ENCODE data around the gene SLC43A3.
"Not testable (repeated sequence)": the region's sequence is repeated elsewhere in the genome, so short reads cannot be mapped to it uniquely, and the experiment has no call there.

The SLC43A3 gene

GRCh38 chr11:57403003-57403801, 23.7 kb downstream of the SLC43A3 start:
- H3K4me3 ChIP-seq (ENCODE audit: low read depth, low read length); H3K27me3 ChIP-seq (ENCODE audit: control insufficient read depth, insufficient read depth, low read length); H3K27ac ChIP-seq (ENCODE audit: low read depth, low read length); H3K4me1 ChIP-seq (ENCODE audit: control insufficient read depth, insufficient read depth, low read length); H3K9me3 ChIP-seq (ENCODE audit: control insufficient read depth, insufficient read depth, low read length); H3K9ac ChIP-seq (ENCODE audit: low read depth, low read length): not testable (repeated sequence)
- peaks cover 14% of the 10 kb centered on the region for H3K36me3 ChIP-seq (ENCODE audit: control insufficient read depth, insufficient read depth, low read length)

- Histone ChIP-seq H3K27ac (ENCODE audit: low read depth, low read length) (no peak overlapping the region), H3K27me3 (ENCODE audit: control insufficient read depth, insufficient read depth, low read length) (no peaks in the 10 kb centered on the region), H3K36me3 (ENCODE audit: control insufficient read depth, insufficient read depth, low read length) (peaks cover 6% of the 10 kb centered on the region), H3K4me3 (ENCODE audit: low read depth, low read length) (no peak overlapping the region), H3K9ac (ENCODE audit: low read depth, low read length) (no peak overlapping the region), H3K9me3 (ENCODE audit: control insufficient read depth, insufficient read depth, low read length) (no peaks in the 10 kb centered on the region), H3K4me1 (ENCODE audit: control insufficient read depth, insufficient read depth, low read length) (no peaks in the 10 kb centered on the region)
Observed at GRCh38 chr11:57402188-57403002, 24.5 kb downstream of the SLC43A3 start.

DNA sequence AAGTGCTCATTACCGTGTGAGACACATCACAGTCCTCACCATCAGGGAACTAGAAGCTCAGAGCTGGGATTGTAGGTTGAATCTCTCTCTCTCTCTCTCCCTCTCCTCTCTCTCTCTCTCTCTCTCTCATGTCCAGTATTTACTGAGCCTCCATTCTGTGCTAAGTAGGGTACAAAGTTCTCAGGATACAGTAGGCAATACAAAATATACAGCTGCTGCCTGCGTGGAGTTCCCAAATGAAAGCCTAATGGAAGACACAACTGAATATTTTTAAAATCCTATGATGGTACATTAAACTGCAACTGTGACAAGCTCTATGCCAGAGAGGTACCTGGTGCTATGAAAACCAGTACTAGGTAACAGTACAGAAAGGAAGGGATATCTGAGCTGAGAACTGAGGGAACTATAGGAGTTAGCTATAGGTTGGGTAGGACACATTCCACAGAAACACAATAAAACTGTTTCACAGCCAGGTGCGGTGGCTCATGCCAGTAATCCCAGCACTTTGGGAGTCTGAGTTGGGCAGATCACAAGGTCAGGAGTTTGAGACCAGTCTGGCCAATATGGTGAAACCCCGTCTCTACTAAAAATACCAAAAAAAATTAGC, 26.8 kb downstream of the SLC43A3 start:
- no peaks in the 10 kb centered on the region for H3K27me3 ChIP-seq (ENCODE audit: control insufficient read depth, insufficient read depth, low read length)
- no peak overlapping the region for H3K27ac ChIP-seq (ENCODE audit: low read depth, low read length)
- no peaks in the 10 kb centered on the region for H3K4me1 ChIP-seq (ENCODE audit: control insufficient read depth, insufficient read depth, low read length)
- no peaks in the 10 kb centered on the region for H3K36me3 ChIP-seq (ENCODE audit: control insufficient read depth, insufficient read depth, low read length)
- no peaks in the 10 kb centered on the region for H3K9me3 ChIP-seq (ENCODE audit: control insufficient read depth, insufficient read depth, low read length)
- no peak overlapping the region for H3K9ac ChIP-seq (ENCODE audit: low read depth, low read length)
- no peak overlapping the region for H3K4me3 ChIP-seq (ENCODE audit: low read depth, low read length)

GRCh38 chr11:57399221-57399620, 27.7 kb downstream of the SLC43A3 start:
- Histone ChIP-seq H3K9me3 (ENCODE audit: control insufficient read depth, insufficient read depth, low read length) (no peaks in the 10 kb centered on the region), H3K27me3 (ENCODE audit: control insufficient read depth, insufficient read depth, low read length) (no peaks in the 10 kb centered on the region), H3K9ac (ENCODE audit: low read depth, low read length) (no peak overlapping the region), H3K36me3 (ENCODE audit: control insufficient read depth, insufficient read depth, low read length) (no peaks in the 10 kb centered on the region), H3K4me1 (ENCODE audit: control insufficient read depth, insufficient read depth, low read length) (no peaks in the 10 kb centered on the region), H3K27ac (ENCODE audit: low read depth, low read length) (no peak overlapping the region), H3K4me3 (ENCODE audit: low read depth, low read length) (no peak overlapping the region)

DNA sequence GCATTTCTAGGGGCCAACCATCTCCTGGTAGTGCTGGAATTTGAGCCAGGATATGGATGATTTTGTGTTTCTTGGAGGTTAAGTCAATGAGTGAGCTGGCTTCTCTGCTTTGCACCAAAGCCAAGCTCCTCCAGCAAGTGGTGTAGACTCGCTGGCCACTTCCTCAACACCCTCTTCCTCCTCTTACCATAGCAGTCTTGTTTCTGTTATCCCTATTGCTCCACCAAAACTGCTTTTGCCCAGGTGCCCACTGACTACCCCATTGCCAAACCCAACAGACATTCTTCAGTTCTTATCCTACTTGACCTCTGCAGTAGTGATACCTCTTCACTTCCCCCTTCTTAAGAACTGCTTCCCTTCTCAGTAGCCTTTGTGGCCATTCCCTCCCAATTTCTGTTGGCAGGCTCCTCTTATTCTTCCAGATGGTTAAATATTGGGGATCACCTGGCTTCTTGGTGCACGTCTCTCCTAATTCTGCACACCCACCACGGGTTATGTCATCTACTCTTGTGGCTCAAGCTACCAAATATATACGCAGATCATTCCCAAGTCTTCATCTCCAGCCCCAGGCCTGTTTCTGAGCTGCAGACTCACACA, 29.4 kb downstream of the SLC43A3 start:
- no peaks in the 10 kb centered on the region for H3K4me1 ChIP-seq (ENCODE audit: control insufficient read depth, insufficient read depth, low read length)
- no peaks in the 10 kb centered on the region for H3K27me3 ChIP-seq (ENCODE audit: control insufficient read depth, insufficient read depth, low read length)
- no peaks in the 10 kb centered on the region for H3K36me3 ChIP-seq (ENCODE audit: control insufficient read depth, insufficient read depth, low read length)
- no peak overlapping the region for H3K9ac ChIP-seq (ENCODE audit: low read depth, low read length)
- no peak overlapping the region for H3K27ac ChIP-seq (ENCODE audit: low read depth, low read length)
- H3K9me3 ChIP-seq (ENCODE audit: control insufficient read depth, insufficient read depth, low read length), result no peaks in the 10 kb centered on the region
- no peak overlapping the region for H3K4me3 ChIP-seq (ENCODE audit: low read depth, low read length)

GRCh38 chr11:57396744-57397143, 30.2 kb downstream of the SLC43A3 start:
- H3K27me3 ChIP-seq (ENCODE audit: control insufficient read depth, insufficient read depth, low read length), result no peaks in the 10 kb centered on the region
- H3K9me3 ChIP-seq (ENCODE audit: control insufficient read depth, insufficient read depth, low read length), result no peaks in the 10 kb centered on the region
- no peak overlapping the region for H3K9ac ChIP-seq (ENCODE audit: low read depth, low read length)
- no peak overlapping the region for H3K27ac ChIP-seq (ENCODE audit: low read depth, low read length)
- no peaks in the 10 kb centered on the region for H3K4me1 ChIP-seq (ENCODE audit: control insufficient read depth, insufficient read depth, low read length)
- H3K4me3 ChIP-seq (ENCODE audit: low read depth, low read length), result no peak overlapping the region
- no peaks in the 10 kb centered on the region for H3K36me3 ChIP-seq (ENCODE audit: control insufficient read depth, insufficient read depth, low read length)

DNA sequence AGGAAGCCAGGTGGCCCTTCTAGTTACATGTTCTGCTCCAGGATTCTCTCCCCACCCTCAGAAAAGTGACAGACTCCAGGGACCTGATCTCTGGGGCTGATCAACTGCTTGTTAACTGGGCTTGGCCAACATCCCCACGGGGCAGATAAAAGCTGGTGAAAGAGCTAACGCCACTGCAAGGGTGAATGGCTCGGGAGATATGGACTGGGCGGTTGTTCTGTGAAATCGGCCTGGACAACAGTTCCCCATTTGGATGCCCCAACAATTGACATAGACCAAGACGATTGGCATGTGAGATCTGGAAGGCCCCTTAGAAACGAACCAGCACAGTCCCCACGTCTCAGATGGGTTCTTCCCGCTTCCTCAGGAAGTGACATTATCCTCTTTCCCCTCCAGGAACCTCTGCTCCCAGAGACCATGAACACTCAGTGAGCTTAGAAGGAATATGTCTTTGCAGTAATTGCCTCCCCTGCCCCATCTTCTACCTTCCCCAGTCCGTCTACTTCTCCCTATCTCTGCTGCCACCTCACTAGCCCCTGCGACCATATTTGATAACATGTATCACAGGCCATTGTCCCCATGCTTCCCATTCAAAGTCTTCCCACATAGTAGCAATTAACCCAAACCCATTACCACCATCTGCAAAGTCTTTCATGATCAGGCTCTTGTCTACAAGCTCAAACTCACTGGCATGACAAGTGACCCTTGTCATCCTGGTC, 30.9 kb downstream of the SLC43A3 start:
- Histone ChIP-seq H3K27ac (ENCODE audit: low read depth, low read length) (no peak overlapping the region), H3K36me3 (ENCODE audit: control insufficient read depth, insufficient read depth, low read length) (no peaks in the 10 kb centered on the region), H3K9me3 (ENCODE audit: control insufficient read depth, insufficient read depth, low read length) (no peaks in the 10 kb centered on the region), H3K27me3 (ENCODE audit: control insufficient read depth, insufficient read depth, low read length) (no peaks in the 10 kb centered on the region), H3K4me1 (ENCODE audit: control insufficient read depth, insufficient read depth, low read length) (no peaks in the 10 kb centered on the region), H3K4me3 (ENCODE audit: low read depth, low read length) (no peak overlapping the region), H3K9ac (ENCODE audit: low read depth, low read length) (no peak overlapping the region)

- no peaks in the 10 kb centered on the region for H3K36me3 ChIP-seq (ENCODE audit: control insufficient read depth, insufficient read depth, low read length)
- no peak overlapping the region for H3K4me3 ChIP-seq (ENCODE audit: low read depth, low read length)
- H3K4me1 ChIP-seq (ENCODE audit: control insufficient read depth, insufficient read depth, low read length), result no peaks in the 10 kb centered on the region
- H3K9me3 ChIP-seq (ENCODE audit: control insufficient read depth, insufficient read depth, low read length), result no peaks in the 10 kb centered on the region
- 0 out of 2 replicates have a peak, but pooled peaks cover 3% of the 10 kb centered on the region for H3K27me3 ChIP-seq (ENCODE audit: control insufficient read depth, insufficient read depth, low read length)
- no peak overlapping the region for H3K27ac ChIP-seq (ENCODE audit: low read depth, low read length)
- no peak overlapping the region for H3K9ac ChIP-seq (ENCODE audit: low read depth, low read length)
Observed at GRCh38 chr11:57394203-57394965, 32.5 kb downstream of the SLC43A3 start.

GRCh38 chr11:57392763-57393105, 34.2 kb downstream of the SLC43A3 start:
- H3K9ac ChIP-seq (ENCODE audit: low read depth, low read length), result no peak overlapping the region
- no peak overlapping the region for H3K4me3 ChIP-seq (ENCODE audit: low read depth, low read length)
- H3K27ac ChIP-seq (ENCODE audit: low read depth, low read length), result no peak overlapping the region
- no peaks in the 10 kb centered on the region for H3K36me3 ChIP-seq (ENCODE audit: control insufficient read depth, insufficient read depth, low read length)
- H3K4me1 ChIP-seq (ENCODE audit: control insufficient read depth, insufficient read depth, low read length), result no peaks in the 10 kb centered on the region
- H3K27me3 ChIP-seq (ENCODE audit: control insufficient read depth, insufficient read depth, low read length), result 0 out of 2 replicates have a peak, but pooled peaks cover 3% of the 10 kb centered on the region
- H3K9me3 ChIP-seq (ENCODE audit: control insufficient read depth, insufficient read depth, low read length), result no peaks in the 10 kb centered on the region
